Natural killer cell (primary cell): Measurements from ENCODE around the gene CCDC74A. TPM values are rescaled to one million over a fixed set of nuclear protein-coding genes. Genes with fewer than 3 reads are reported as not detected.
"Not testable (repeated sequence)": the region's sequence is repeated elsewhere in the genome, so short reads cannot be mapped to it uniquely, and the experiment has no call there.

Source experiments
- ATAC-seq, 3 donors: fragments of 150-1000 bp in 2 of 3; fragments of 200-7000 bp in 1 of 3; cut with Tn5 transposase; 1 replicate in 1 of 3; 2 replicates in 2 of 3; pipeline ENCODE4 v1.10.0; 2021; ENCODE audit warnings: mild to moderate bottlenecking in 2 of 3, moderate library complexity in 2 of 3
- DNase-seq, 2 donors: peaks; one replicate each; pipeline versions ENCODE4 v3.0.0 to v3.0.0-alpha.2; 2013 to 2021; ENCODE audit warnings: mixed read lengths in 1 of 2
- H3K27ac ChIP-seq: one replicate; pipeline ENCODE4 v1.5.1; 2013; ENCODE audit warnings: mild to moderate bottlenecking, low read length
- H3K27me3 ChIP-seq: one replicate; pipeline ENCODE4 v1.6.1; 2013; ENCODE audit warnings: low read length; ENCODE audit not compliant: control insufficient read depth, insufficient read depth
- H3K36me3 ChIP-seq: one replicate; pipeline ENCODE4 v1.6.1; 2013; ENCODE audit warnings: low read length; ENCODE audit not compliant: control insufficient read depth, insufficient read depth
- H3K4me1 ChIP-seq: one replicate; pipeline ENCODE4 v1.6.1; 2013; ENCODE audit warnings: low read length; ENCODE audit not compliant: control insufficient read depth, insufficient read depth
- H3K4me3 ChIP-seq: one replicate; pipeline ENCODE4 v1.5.1; 2013; ENCODE audit warnings: low read length
- H3K9me3 ChIP-seq: one replicate; pipeline ENCODE4 v1.6.1; 2013; ENCODE audit warnings: low read length; ENCODE audit not compliant: control insufficient read depth, insufficient read depth
- H3K27ac Mint-ChIP-seq, 2 donors: one replicate each; pipeline ENCODE4 v1.8.0; 2022; ENCODE audit warnings: mild to moderate bottlenecking in 2 of 2, mixed read lengths in 2 of 2, moderate library complexity in 1 of 2
- H3K27me3 Mint-ChIP-seq, 2 donors: one replicate each; pipeline ENCODE4 v1.8.0; 2022; ENCODE audit warnings: low read depth in 2 of 2, mixed read lengths in 2 of 2
- H3K36me3 Mint-ChIP-seq: one replicate; pipeline ENCODE4 v1.8.0; 2022; ENCODE audit warnings: mixed read lengths
- H3K4me1 Mint-ChIP-seq, 2 donors: one replicate each; pipeline ENCODE4 v1.8.0; 2022; ENCODE audit warnings: mixed read lengths in 2 of 2
- H3K4me3 Mint-ChIP-seq: one replicate; pipeline ENCODE4 v1.8.0; 2022; ENCODE audit warnings: mild to moderate bottlenecking, moderate library complexity, mixed read lengths
- H3K9me3 Mint-ChIP-seq, 2 donors: one replicate each; pipeline ENCODE4 v1.8.0; 2022; ENCODE audit warnings: mixed read lengths in 2 of 2
- WGBS: methylation state at CpG from one replicate; pipeline ENCODE4 v1.1.7; 2013; ENCODE audit warnings: missing lambda C conversion rate; ENCODE audit not compliant: insufficient coverage; 5-methylcytosine and 5-hydroxymethylcytosine counted together
- intact Hi-C: fragments of 100-400 bp; cut with micrococcal nuclease; formaldehyde crosslinking; loops from one replicate; pipeline ENCODE4 v1.14.2; 2022
- total RNA-seq, 4 donors: library from RNA; stranded (reverse); fragments of 120-200 nt in 1 of 4; gene quantifications; one replicate each; pipeline versions ENCODE4 v1.2.3 to v1.2.4, GENCODE V29; 2013 to 2022
- TF ChIP-seq, protein P1 (sequence below): fragments of 200-600 bp; IDR thresholded peaks from one replicate; pipeline ENCODE4 v1.8.0; 2022; ENCODE audit warnings: antibody characterized with exemption

CCDC74A gene
- total RNA-seq, 3 donors from 2014 or later (not counting 1 experiment from before 2014, with no cell fraction given), result 0.95 to 1.5 (median 1.4) TPM

DNA sequence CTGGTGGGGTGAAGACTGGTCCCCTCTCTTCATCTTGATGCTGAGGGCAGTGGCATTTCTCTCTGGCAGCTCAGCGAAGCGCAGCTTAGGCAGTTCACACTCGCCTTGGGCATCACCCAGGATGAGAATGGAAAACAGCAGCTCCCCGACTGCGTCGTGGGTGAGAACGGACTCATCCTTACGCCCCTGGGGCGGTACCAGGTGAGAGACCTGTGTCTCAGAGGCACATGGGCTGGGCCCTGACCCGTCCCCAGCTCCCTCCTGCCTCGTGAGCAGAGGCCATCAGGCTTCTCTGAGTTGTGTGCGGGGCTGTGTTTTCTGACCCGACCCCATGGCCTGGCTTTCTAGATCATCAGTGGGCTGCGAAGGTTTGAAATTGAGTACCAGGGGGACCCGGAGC lies 8.2 kb upstream of the CCDC74A start:
- Histone ChIP-seq H3K4me3 (no peak overlapping the region), H3K36me3 (peaks cover 17% of the 10 kb centered on the region), H3K27ac (no peak overlapping the region), H3K4me1 (peaks cover 16% of the 10 kb centered on the region), H3K9me3 (no peaks in the 10 kb centered on the region), H3K27me3 (no peaks in the 10 kb centered on the region)
- Mint-ChIP-seq H3K9me3 (no peaks in the 10 kb centered on the region), H3K27ac (no peak overlapping the region), H3K27me3 (no peaks in the 10 kb centered on the region), H3K36me3 (no peaks in the 10 kb centered on the region), H3K4me3 (no peak overlapping the region), H3K4me1 (peaks cover 7 to 16% of the 10 kb centered on the region in 2 donors)
- no peak for ATAC-seq
- intact Hi-C loops, result no loop called here
- WGBS, result 98% methylated on average over 15 of the region's 15 CpGs
- DNase-seq, result no peak
- TF ChIP-seq, protein P1, sequence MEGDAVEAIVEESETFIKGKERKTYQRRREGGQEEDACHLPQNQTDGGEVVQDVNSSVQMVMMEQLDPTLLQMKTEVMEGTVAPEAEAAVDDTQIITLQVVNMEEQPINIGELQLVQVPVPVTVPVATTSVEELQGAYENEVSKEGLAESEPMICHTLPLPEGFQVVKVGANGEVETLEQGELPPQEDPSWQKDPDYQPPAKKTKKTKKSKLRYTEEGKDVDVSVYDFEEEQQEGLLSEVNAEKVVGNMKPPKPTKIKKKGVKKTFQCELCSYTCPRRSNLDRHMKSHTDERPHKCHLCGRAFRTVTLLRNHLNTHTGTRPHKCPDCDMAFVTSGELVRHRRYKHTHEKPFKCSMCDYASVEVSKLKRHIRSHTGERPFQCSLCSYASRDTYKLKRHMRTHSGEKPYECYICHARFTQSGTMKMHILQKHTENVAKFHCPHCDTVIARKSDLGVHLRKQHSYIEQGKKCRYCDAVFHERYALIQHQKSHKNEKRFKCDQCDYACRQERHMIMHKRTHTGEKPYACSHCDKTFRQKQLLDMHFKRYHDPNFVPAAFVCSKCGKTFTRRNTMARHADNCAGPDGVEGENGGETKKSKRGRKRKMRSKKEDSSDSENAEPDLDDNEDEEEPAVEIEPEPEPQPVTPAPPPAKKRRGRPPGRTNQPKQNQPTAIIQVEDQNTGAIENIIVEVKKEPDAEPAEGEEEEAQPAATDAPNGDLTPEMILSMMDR, result no peak

DNA sequence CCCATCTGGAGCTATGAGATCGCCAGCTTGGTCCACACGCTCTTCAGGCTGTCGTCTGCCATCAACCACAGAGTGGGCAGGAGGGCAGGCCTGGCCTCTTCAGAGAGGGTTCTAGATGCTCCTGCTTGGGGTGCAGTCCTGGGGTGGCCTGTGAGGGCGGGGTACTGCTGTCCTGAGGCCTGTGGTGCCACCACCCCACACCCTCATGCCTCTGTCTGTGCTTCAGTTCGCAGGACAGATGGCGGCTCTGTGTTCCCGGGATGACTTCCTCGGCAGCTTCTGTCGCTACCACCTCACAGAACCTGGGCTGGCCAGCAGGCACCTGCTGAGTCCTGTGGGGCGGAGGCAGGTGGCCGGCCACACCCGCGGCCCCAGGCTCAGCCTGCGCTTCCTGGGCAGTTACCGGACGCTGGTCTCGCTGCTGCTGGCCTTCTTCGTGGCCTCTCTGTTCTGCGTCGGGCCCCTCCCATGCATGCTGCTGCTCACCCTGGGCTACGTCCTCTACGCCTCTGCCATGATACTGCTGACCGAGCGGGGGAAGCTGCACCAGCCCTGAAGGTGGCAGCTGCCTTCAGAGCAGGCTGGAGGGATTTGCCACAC lies 7.7 kb upstream of the CCDC74A start:
- H3K27ac ChIP-seq, H3K27me3 ChIP-seq, DNase-seq, intact Hi-C loops, H3K9me3 Mint-ChIP-seq, H3K4me3 Mint-ChIP-seq, H3K36me3 Mint-ChIP-seq, H3K9me3 ChIP-seq, H3K27me3 Mint-ChIP-seq, ATAC-seq, H3K4me3 ChIP-seq, H3K27ac Mint-ChIP-seq: not testable (repeated sequence)
- H3K36me3 ChIP-seq, result peaks cover 17% of the 10 kb centered on the region
- peaks cover 2 to 11% of the 10 kb centered on the region in 2 donors for H3K4me1 Mint-ChIP-seq
- peaks cover 11% of the 10 kb centered on the region for H3K4me1 ChIP-seq
- WGBS, result 93% methylated on average over 24 of the region's 24 CpGs

DNA sequence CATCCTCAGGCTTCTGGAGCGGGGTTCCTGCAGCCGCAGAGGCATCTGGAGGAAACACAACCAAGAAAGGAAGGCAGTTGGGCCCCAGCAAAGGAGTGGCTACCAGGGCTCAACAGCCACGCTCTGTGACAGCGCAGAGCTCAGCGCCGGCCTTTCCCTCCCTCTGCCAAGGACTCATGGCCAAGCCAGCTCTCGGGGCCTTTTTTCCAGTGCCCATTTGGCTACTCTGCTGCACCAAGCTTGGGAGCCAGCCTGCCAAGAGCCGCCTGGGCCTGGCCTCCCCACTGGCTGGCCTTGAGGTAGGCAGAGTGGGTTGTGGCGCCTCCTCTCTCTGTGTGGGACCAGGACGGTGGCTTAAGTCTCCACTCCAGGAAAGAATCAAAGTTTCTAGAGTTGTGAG lies 7.2 kb upstream of the CCDC74A start:
- peaks cover 6% of the 10 kb centered on the region for H3K4me1 ChIP-seq
- DNase-seq, result no peak
- Mint-ChIP-seq H3K9me3 (no peaks in the 10 kb centered on the region), H3K4me1 (peaks cover 0 to 7% of the 10 kb centered on the region in 2 donors), H3K27ac (no peak overlapping the region), H3K27me3 (no peaks in the 10 kb centered on the region), H3K36me3 (no peaks in the 10 kb centered on the region), H3K4me3 (no peak overlapping the region)
- no peak overlapping the region for H3K27ac ChIP-seq
- H3K9me3 ChIP-seq, result no peaks in the 10 kb centered on the region
- TF ChIP-seq, protein P1, result no peak
- peaks cover 17% of the 10 kb centered on the region for H3K36me3 ChIP-seq
- no peaks in the 10 kb centered on the region for H3K27me3 ChIP-seq
- ATAC-seq, result no peak
- intact Hi-C loops, result no loop called here
- WGBS, result 97% methylated on average over 10 of the region's 10 CpGs
- H3K4me3 ChIP-seq, result no peak overlapping the region

DNA sequence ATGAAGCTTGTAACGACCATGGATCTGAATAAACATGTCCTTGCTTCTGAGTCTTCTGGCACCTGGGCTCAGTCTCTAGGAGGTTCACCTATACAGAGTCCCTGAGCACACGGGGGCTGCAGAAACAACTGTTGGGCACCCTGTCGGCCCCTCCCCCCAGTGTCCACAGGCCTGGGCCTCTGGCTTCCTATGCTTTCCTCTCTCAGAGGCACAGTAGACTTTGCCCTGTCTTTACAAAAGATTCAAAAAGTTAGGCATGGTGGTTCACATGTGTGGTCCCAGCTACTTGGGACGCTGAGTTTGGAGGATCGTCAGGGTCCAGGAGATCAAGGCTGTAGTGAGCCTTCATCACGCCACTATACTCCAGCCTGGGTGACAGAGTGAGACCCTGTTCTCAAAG lies 6.2 kb upstream of the CCDC74A start:
- WGBS, result 82% methylated on average over 6 of the region's 6 CpGs

More for the DNA sequence above, 6.2 kb upstream of the CCDC74A start:
- H3K36me3 Mint-ChIP-seq, DNase-seq, intact Hi-C loops, H3K9me3 ChIP-seq, H3K4me3 Mint-ChIP-seq, H3K27me3 Mint-ChIP-seq, H3K4me1 ChIP-seq, H3K9me3 Mint-ChIP-seq, H3K27ac ChIP-seq, H3K27me3 ChIP-seq, H3K4me1 Mint-ChIP-seq, ATAC-seq, H3K4me3 ChIP-seq: not testable (repeated sequence)
- H3K27ac Mint-ChIP-seq, result peak overlapping the region in 1 of 2 donors; percentile 26
- H3K36me3 ChIP-seq, result peaks cover 17% of the 10 kb centered on the region
